ENCODE data around the gene MRS2. TPM values are rescaled to one million over a fixed set of nuclear protein-coding genes. Genes with fewer than 3 reads are reported as not detected.
"Not testable (repeated sequence)": the region's sequence is repeated elsewhere in the genome, so short reads cannot be mapped to it uniquely, and the experiment has no call there.

Gene MRS2
- 9.6 and 13.3 TPM in 2 replicates for total RNA-seq (2014; rRNA removed; shearing (Covaris generic); ENCODE audit: low replicate concordance)

GRCh38 chr6:24402697-24403500 is at the start of gene MRS2:
Gene MRS2, plus strand, starts transcription at chr6:24402936. Its CDS starts 111 bp downstream, at chr6:24403047.
- Histone ChIP-seq H3K27me3 (no peaks in the 10 kb centered on the region), H3K4me3 (peak within 1 kb of the TSS; percentile 73), H3K36me3 (peaks cover 6% of the 10 kb centered on the region; the same call in 1 of the 2 replicates), H3K9me3 (no peaks in the 10 kb centered on the region)
- DNase-seq = peak; percentile 68

GRCh38 chr6:24353861-24354260 is 48.9 kb upstream of the MRS2 start:
- Histone ChIP-seq H3K9me3 (no peaks in the 10 kb centered on the region), H3K27me3 (peaks cover 2% of the 10 kb centered on the region), H3K36me3 (no peaks in the 10 kb centered on the region), H3K4me3 (no peak overlapping the region)
- DNase-seq = no peak

- Histone ChIP-seq H3K36me3 (no peaks in the 10 kb centered on the region), H3K9me3 (no peaks in the 10 kb centered on the region), H3K27me3 (peaks cover 2% of the 10 kb centered on the region), H3K4me3 (no peak overlapping the region)
- no peak for DNase-seq
These were observed 47.3 kb upstream of the MRS2 start for GRCh38 chr6:24355393-24355792.

- Histone ChIP-seq H3K4me3 (no peak overlapping the region), H3K27me3 (peaks cover 2% of the 10 kb centered on the region), H3K36me3 (no peaks in the 10 kb centered on the region), H3K9me3 (no peaks in the 10 kb centered on the region)
- no peak for DNase-seq
These were observed 46.3 kb upstream of the MRS2 start for GRCh38 chr6:24356310-24356973.

GRCh38 chr6:24357336-24358218 is 45.2 kb upstream of the MRS2 start, which contains the start of gene DCDC2:
Gene DCDC2, minus strand, starts transcription at chr6:24358059. Its CDS starts 309 bp downstream, at chr6:24357750.
- H3K9me3 ChIP-seq = no peaks in the 10 kb centered on the region
- H3K4me3 ChIP-seq = no peak within 1 kb of the TSS
- peak; percentile 1 for DNase-seq
- H3K27me3 ChIP-seq = peaks cover 2% of the 10 kb centered on the region
- no peaks in the 10 kb centered on the region for H3K36me3 ChIP-seq

GRCh38 chr6:24358219-24358821 is 44.4 kb upstream of the MRS2 start:
- H3K27me3 ChIP-seq = peaks cover 2% of the 10 kb centered on the region
- no peak for DNase-seq
- H3K4me3 ChIP-seq = no peak overlapping the region
- H3K36me3 ChIP-seq = no peaks in the 10 kb centered on the region
- no peaks in the 10 kb centered on the region for H3K9me3 ChIP-seq

- H3K9me3 ChIP-seq = no peaks in the 10 kb centered on the region
- peak overlapping the region; percentile 42 for H3K4me3 ChIP-seq
- peak; percentile 73 for DNase-seq
- no peaks in the 10 kb centered on the region for H3K36me3 ChIP-seq
- peaks cover 2% of the 10 kb centered on the region for H3K27me3 ChIP-seq
These were observed 42.9 kb upstream of the MRS2 start for GRCh38 chr6:24359640-24360454.

GRCh38 chr6:24362363-24362762 is 40.4 kb upstream of the MRS2 start:
- not testable (repeated sequence) for H3K27me3 ChIP-seq, DNase-seq, H3K9me3 ChIP-seq, H3K36me3 ChIP-seq, H3K4me3 ChIP-seq

GRCh38 chr6:24365103-24365633 is 37.6 kb upstream of the MRS2 start:
- not testable (repeated sequence) for H3K27me3 ChIP-seq, H3K36me3 ChIP-seq, DNase-seq, H3K9me3 ChIP-seq, H3K4me3 ChIP-seq

GRCh38 chr6:24374612-24375011 is 28.1 kb upstream of the MRS2 start:
- no peak overlapping the region for H3K4me3 ChIP-seq

GRCh38 chr6:24376871-24377270 is 25.9 kb upstream of the MRS2 start:
- Histone ChIP-seq H3K9me3 (no peaks in the 10 kb centered on the region), H3K27me3 (no peaks in the 10 kb centered on the region), H3K4me3 (no peak overlapping the region), H3K36me3 (no peaks in the 10 kb centered on the region)
- no peak for DNase-seq

More at GRCh38 chr6:24374612-24375011, 28.1 kb upstream of the MRS2 start:
- Histone ChIP-seq H3K9me3 (no peaks in the 10 kb centered on the region), H3K36me3 (no peaks in the 10 kb centered on the region), H3K27me3 (no peaks in the 10 kb centered on the region)
- DNase-seq = no peak

- no peak overlapping the region for H3K4me3 ChIP-seq
- no peaks in the 10 kb centered on the region for H3K27me3 ChIP-seq
- no peaks in the 10 kb centered on the region for H3K36me3 ChIP-seq
- no peak for DNase-seq
- no peaks in the 10 kb centered on the region for H3K9me3 ChIP-seq
These were observed 24.2 kb upstream of the MRS2 start for GRCh38 chr6:24378473-24379097.

- H3K9me3 ChIP-seq = no peaks in the 10 kb centered on the region
- H3K36me3 ChIP-seq = no peaks in the 10 kb centered on the region
- H3K27me3 ChIP-seq = no peaks in the 10 kb centered on the region
- H3K4me3 ChIP-seq = no peak overlapping the region
- DNase-seq = no peak
These were observed 21.1 kb upstream of the MRS2 start for GRCh38 chr6:24381476-24382219.

GRCh38 chr6:24382220-24382540 is 20.6 kb upstream of the MRS2 start:
- Histone ChIP-seq H3K9me3 (no peaks in the 10 kb centered on the region), H3K36me3 (no peaks in the 10 kb centered on the region), H3K4me3 (no peak overlapping the region), H3K27me3 (no peaks in the 10 kb centered on the region)
- no peak for DNase-seq
